Daoy (cell line): ENCODE measurements around the gene OR5M10. TPM values are rescaled to one million over a fixed set of nuclear protein-coding genes. Genes with fewer than 3 reads are reported as not detected.
"Not testable (repeated sequence)": the region's sequence is repeated elsewhere in the genome, so short reads cannot be mapped to it uniquely, and the experiment has no call there.

Experiments
- DNase-seq: peaks from one replicate; pipeline ENCODE4 v3.0.0-alpha.2; 2015; ENCODE audit warnings: low read depth
- total RNA-seq: library from RNA; depleted of rRNA; stranded (reverse); fragments of >200 nt; shearing (Covaris generic); gene quantifications from 2 replicates; pipeline ENCODE4 v1.2.3, GENCODE V29; 2014; rRNA removed

Gene OR5M10
- total RNA-seq = not detected in 2 replicates

DNA sequence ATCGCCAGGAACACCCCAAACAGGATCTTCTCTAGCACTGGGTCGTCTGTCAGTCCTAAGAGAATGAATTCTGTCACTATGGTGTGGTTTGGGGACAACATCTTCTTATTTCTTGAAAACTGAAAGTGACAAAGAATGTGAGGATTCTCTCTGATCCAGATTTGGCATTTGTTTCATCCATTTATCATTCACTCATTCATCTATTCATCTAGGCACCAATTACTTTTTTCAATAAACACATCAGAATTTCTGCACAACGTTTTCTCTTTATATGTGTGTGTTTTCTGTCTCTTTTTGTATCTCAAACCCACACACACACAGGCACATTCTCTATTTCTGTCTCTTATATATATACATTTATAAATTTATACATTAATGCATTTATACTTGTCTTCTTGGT, at the start of gene OR5M10:
OR5M10 (minus strand) TSS at position 101 of the 400 bp plus-strand sequence; CDS start at position 101, 0 bp downstream.
- no peak for DNase-seq

DNA sequence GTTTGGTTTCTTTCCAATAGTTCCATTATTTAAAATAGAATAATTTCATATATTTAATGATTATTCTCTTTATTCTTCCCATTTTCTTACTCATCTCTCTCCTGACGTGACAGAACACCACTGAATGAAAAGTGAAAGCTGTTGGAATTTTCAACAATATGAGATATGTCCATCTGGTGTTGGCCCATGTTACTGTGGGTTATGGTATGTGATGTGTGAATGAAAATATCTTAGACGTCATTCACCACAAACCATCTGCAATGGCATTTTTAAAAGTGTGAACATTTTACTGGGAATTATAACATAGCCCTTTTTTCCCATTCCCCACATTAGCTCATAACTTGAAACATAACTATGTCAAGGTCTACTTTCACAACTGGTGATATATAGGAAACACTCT, 48.4 kb upstream of the OR5M10 start:
- DNase-seq = no peak

DNA sequence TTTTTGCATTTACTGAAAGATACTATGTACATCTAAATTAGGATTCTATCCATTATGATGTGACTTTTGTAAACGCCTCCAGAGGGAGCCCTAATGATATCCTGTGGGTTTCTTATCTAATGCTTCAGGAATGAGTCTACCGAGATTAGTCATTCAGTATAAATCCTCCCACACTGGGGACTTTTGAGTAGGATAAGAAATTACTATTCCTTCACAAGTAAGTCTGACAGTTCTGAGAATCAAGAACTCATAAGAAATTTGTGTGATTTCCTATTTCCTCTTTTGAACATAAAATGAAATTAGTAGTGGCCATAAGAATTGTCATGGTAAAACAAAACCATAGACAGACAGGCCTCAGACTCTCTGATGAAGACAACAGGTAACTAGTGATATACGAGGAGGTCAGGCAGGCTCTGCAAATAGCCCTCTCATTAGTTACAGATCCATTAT, 47.2 kb upstream of the OR5M10 start:
- DNase-seq = peak; percentile 10

DNA sequence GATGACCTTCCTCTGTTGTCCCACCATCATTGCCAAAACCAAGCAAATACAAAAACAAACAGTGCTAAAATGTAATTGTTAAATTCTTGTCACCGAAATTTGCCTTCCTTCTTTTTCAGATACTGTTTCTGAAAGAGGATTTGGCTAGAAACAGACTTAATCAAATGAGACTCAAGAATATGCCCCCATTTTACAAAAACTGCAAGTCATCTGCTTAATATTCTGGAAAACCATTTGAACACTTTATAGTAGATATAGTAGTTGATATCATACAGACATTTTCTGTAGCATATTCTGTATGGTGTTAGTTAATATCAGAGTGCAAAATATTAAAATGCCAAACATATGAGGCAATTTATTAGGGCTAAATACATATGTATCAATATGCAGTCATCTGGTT, 33.7 kb upstream of the OR5M10 start:
- DNase-seq = no peak

DNA sequence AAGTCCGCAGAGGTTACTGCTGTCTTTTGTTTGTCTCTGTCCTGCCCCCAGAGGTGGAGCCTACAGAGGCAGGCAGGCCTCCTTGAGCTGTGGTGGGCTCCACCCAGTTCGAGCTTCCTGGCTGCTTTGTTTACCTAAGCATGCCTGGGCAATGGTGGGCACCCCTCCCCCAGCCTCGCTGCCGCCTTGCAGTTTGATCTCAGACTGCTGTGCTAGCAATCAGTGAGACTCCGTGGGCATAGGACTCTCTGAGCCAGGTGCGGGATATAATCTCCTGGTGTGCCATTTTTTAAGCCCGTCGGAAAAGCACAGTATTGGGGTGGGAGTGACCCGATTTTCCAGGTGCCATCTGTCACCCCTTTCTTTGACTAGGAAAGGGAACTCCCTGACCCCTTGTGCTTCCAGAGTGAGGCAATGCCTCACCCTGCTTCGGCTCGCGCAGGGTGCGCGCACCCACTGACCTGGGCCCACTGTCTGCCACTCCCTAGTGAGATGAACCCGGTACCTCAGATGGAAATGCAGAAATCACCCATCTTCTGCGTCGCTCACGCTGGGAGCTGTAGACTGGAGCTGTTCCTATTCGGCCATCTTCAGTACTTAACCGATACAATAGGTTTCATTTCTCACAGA, 14.7 kb upstream of the OR5M10 start:
- not testable (repeated sequence) for DNase-seq

DNA sequence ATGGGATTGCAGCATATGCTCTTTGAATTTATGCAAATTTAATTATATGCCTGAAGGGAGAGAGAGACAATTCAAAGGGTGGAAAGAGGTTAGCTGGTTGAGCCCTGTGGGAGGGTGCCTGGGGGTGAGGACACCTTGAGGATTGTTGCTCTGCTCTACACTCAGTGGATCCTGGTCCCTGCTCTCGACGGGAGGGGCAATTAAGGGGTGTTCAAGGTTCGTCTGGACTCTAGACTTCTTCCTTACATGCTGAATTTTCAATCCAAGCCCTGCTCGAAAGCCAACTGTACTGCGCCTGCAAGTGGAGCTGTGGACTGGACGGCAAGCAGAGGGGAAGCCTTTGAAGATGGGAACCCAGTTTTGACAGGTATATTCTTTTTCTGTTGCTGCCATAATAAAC, 18.9 kb downstream of the OR5M10 start:
- DNase-seq = no peak

DNA sequence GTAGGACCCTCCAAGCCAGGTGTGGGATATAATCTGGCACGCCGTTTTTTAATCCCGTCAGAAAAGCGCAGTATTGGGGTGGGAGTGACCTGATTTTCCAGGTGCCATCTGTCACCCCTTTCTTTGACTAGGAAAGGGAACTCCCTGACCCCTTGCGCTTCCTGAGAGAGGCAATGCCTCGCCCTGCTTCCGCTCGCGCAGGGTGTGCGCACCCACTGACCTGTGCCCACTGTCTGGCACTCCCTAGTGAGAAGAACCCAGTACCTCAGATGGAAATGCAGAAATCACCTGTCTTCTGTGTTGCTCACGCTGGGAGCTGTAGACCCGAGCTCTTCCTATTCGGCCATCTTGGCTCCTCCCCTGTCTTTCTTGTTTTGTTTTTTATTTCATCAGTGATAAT, 22.8 kb downstream of the OR5M10 start:
- not testable (repeated sequence) for DNase-seq

DNA sequence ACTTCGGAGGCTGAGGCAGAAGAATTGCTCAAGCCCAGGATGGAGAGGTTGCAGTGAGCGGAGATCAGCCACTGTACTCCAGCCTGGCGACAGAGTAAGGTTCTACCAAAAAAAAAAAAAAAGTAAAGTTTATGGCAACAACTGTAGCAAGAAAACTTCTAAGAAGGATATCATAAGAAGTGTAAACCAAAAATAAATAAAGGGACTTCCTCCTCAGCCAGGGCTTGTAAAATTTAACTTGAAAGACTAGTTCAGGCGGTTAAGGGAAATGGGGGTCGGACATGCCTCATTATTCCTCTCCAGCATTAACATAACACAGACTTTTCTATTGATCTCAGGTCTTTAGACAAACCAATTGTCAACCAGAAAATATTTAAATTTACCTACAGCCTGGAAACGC, 32.0 kb downstream of the OR5M10 start:
- DNase-seq = no peak

DNA sequence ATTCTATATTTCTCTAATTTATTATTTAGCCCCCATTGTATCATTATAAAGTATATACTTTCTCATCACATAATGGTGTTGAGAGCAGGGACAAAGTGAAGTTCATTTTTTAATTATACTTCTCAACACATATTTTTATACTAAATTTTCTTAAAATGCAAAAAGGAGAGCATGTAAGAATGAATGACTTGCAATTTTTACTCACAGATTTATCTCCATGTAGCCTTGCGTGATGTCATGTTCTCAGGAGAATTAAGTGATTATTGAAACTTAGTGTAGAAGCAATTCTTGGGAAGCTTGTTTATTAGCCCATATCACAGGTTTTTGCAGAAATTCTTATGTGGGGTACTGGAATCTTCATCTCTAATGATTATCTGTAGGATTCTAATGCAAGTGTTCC, 33.8 kb downstream of the OR5M10 start:
- DNase-seq = no peak

DNA sequence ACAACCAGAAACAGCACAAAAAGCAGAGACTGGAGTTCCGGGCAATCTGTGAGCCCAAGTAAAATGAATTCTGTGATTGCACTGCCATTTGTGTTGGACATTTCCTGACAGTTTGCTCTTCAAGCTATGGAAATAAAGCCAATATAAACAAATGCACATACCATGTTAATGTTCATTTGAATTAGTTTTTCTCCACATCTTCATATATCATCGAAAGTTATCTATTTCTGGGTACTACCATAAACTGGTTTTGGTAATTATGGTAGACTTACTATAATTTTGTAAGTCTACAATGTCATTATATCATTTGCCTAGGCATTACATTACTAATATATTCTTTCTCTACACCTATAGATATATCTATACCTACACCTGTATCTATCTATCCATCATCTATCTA, 34.4 kb downstream of the OR5M10 start, which contains the start of gene OR5M11:
OR5M11 (minus strand) TSS at position 101 of the 400 bp plus-strand sequence; CDS start at position 101, 0 bp downstream.
- no peak for DNase-seq

DNA sequence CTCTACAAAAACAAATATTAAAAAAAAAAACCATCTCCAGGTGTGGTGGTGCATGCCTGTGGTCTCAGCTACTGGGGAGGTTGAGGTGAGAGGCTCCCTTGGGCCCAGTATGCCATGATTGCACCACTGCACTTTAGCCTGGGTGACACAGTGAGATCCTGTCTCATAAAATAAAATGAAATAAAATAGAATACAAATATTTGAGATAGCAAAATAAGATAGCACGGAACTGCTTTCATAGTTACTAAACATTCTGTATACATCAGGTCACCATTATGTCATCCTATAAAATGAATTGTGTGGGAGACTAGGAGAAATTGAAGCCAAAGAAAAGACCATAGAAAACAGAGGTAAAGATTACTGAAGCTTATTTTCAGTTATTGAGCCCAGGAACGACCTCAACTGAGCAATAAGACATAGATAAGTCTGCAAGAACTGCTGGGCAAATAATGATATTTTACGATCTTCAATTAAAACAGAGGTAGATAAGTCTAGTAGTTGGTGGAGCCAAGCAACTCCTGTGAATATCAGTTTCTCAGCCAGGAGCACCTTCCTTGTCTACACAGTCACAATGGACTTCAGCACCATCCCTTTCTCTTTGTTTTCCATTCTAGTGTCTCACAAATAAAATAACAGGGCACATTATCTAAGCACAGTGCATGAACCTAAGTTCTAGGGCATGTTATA, 44.3 kb downstream of the OR5M10 start:
- no peak for DNase-seq

DNA sequence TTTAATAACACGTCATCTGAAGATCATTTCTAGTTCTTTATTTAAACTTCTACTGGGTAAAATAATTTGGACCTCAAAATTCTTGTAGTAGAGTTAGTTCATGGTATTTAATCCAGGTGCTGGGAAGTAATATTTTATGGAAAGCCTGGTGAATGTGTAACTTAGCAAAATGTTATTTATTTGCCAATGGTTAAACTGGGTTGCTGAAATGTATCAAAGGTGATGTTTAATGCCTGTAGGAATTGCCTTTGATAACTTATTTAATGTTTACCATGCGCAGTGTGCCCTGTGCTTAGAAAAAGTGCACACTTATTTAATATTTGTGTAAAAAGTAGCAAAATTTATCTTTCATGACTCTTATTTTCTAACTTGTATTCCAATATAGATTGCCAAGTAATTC, 45.7 kb downstream of the OR5M10 start:
- no peak for DNase-seq

Other genes with a start within 250 kb of the OR5M10 start
- not detected in 2 replicates for gene OR8K1, start 231.7 kb downstream of the OR5M10 start, total RNA-seq
- gene OR8J1, start 223.4 kb downstream of the OR5M10 start, total RNA-seq = not detected in 2 replicates
- not detected in 2 replicates for gene OR8U1, start 202.1 kb downstream of the OR5M10 start, total RNA-seq
- not detected in 2 replicates for gene OR5AL1, start 165.0 kb downstream of the OR5M10 start, total RNA-seq
- gene OR5M3, start 104.4 kb downstream of the OR5M10 start, total RNA-seq = not detected in 2 replicates
- not detected in 2 replicates for gene OR5M8, start 86.4 kb downstream of the OR5M10 start, total RNA-seq
- gene OR5M11, start 34.5 kb downstream of the OR5M10 start, total RNA-seq = not detected in 2 replicates
- not detected in 2 replicates for gene OR5M1, start 37.2 kb upstream of the OR5M10 start, total RNA-seq
- gene OR5AP2, start 64.7 kb upstream of the OR5M10 start, total RNA-seq = not detected in 2 replicates
- not detected in 2 replicates for gene OR5AR1, start 86.0 kb upstream of the OR5M10 start, total RNA-seq
- not detected in 2 replicates for gene OR9G1, start 121.4 kb upstream of the OR5M10 start, total RNA-seq
- gene OR9G4, start 171.0 kb upstream of the OR5M10 start, total RNA-seq = not detected in 2 replicates